ENCODE results near the gene LGR4. TPM values are rescaled to one million over a fixed set of nuclear protein-coding genes. Genes with fewer than 3 reads are reported as not detected.
A peak's percentile ranks its signal among the peaks of the same experiment; 100 is the strongest.

The LGR4 gene
- total and polyA plus RNA-seq, 2 of the 13 experiments (the other 11 are each of a cell fraction or from before 2014, with no cell fraction given): 42.1 to 68.7 TPM

- TF ChIP-seq ZNF292 (CRISPR knock-in tag; IDR thresholded peaks at IDR 0.05; ENCODE audit: borderline replicate concordance, low read depth) (peak; percentile 92; the same call in 1 of the 2 replicates), CBX2 (IDR thresholded peaks at IDR 0.05; ENCODE audit: low read depth, low read length) (no peak), CBX2 (CRISPR knock-in tag; IDR thresholded peaks at IDR 0.05; ENCODE audit: low read depth) (no peak), NKX3-1 (CRISPR knock-in tag; IDR thresholded peaks at IDR 0.05) (no peak), ZNF768 (CRISPR knock-in tag; IDR thresholded peaks at IDR 0.05) (no peak), ZNF570 (CRISPR knock-in tag; IDR thresholded peaks at IDR 0.05; ENCODE audit: borderline replicate concordance) (no peak), ZSCAN21 (CRISPR knock-in tag; IDR thresholded peaks at IDR 0.05; ENCODE audit: borderline replicate concordance) (0 out of 2 replicates have a peak, but pooled peaks have one; percentile 43), ZNF414 (CRISPR knock-in tag; IDR thresholded peaks at IDR 0.05) (no peak), REL (CRISPR knock-in tag; conservative IDR thresholded peaks at IDR 0.05) (no peak), PTBP1 (IDR thresholded peaks at IDR 0.05; ENCODE audit: low read depth, low read length, poor library complexity, severe bottlenecking) (no peak), KAT2B (IDR thresholded peaks at IDR 0.05; ENCODE audit: borderline replicate concordance, low read depth, low read length) (no peak), ZFP91 (CRISPR knock-in tag; IDR thresholded peaks at IDR 0.05; ENCODE audit: borderline replicate concordance) (no peak), ZNF280D (CRISPR knock-in tag; IDR thresholded peaks at IDR 0.05) (no peak), MTA1 (CRISPR knock-in tag; IDR thresholded peaks at IDR 0.05; ENCODE audit: borderline replicate concordance) (no peak), KDM5B (CRISPR knock-in tag; IDR thresholded peaks at IDR 0.05; ENCODE audit: borderline replicate concordance) (no peak), PRPF4 (IDR thresholded peaks at IDR 0.05; ENCODE audit: low read depth, low read length, poor library complexity, severe bottlenecking) (no peak), RFX1 (IDR thresholded peaks at IDR 0.05) (no peak), ADNP (CRISPR knock-in tag; IDR thresholded peaks at IDR 0.05) (no peak), ZNF18 (CRISPR knock-in tag; IDR thresholded peaks at IDR 0.05; ENCODE audit: insufficient replicate concordance) (no peak), ZFX (CRISPR knock-in tag; IDR thresholded peaks at IDR 0.05; ENCODE audit: low read depth) (peak; percentile 69), ATF3 (CRISPR knock-in tag; IDR thresholded peaks at IDR 0.05) (no peak)
Measured at GRCh38 chr11:27460158-27460978, 12.2 kb downstream of the LGR4 start (continued).

All from HepG2 (cell line).